Measurements from ENCODE around the gene KRT2.

KRT2 gene

GRCh38 chr12:52648012-52648550 lies 3.9 kb downstream of the KRT2 start:
- Histone ChIP-seq H3K79me2 (ENCODE audit: control insufficient read depth, insufficient read depth, low read length, poor library complexity) (no peaks in the 10 kb centered on the region), H3K79me1 (ENCODE audit: low read length) (no peaks in the 10 kb centered on the region), H3K4me1 (ENCODE audit: control insufficient read depth in 1 of 2, insufficient read depth in 2 of 2, low read length in 2 of 2) (no peaks in the 10 kb centered on the region), H3K9ac (ENCODE audit: low read length) (no peak overlapping the region), H3K27me3 (ENCODE audit: insufficient read depth, low read length) (no peaks in the 10 kb centered on the region), H4K12ac (ENCODE audit: low read depth, low read length) (no peak overlapping the region), H4K91ac (ENCODE audit: low read depth, low read length) (no peak overlapping the region), H3K27ac (ENCODE audit: low read depth, low read length) (no peak overlapping the region), H3K18ac (ENCODE audit: low read length) (no peak overlapping the region), H2BK5ac (ENCODE audit: low read depth, low read length, poor library complexity) (no peak overlapping the region), H4K8ac (ENCODE audit: low read depth, low read length) (no peak overlapping the region), H3K14ac (ENCODE audit: low read length) (no peak overlapping the region), H2BK120ac (ENCODE audit: insufficient read depth, low read length, poor library complexity) (no peak overlapping the region), H2BK12ac (ENCODE audit: low read length) (no peak overlapping the region), H2AK5ac (ENCODE audit: low read length) (no peak overlapping the region), H3K4me3 (ENCODE audit: low read depth, low read length) (no peak overlapping the region), H3K23ac (ENCODE audit: low read length) (no peak overlapping the region), H3K4me2 (ENCODE audit: low read length) (no peak overlapping the region), H3K36me3 (ENCODE audit: control insufficient read depth in 1 of 2, insufficient read depth in 2 of 2, low read length in 2 of 2) (no peaks in the 10 kb centered on the region), H3K4ac (ENCODE audit: low read depth, low read length) (no peak overlapping the region), H3K9me3 (ENCODE audit: insufficient read depth, low read depth, low read length) (peaks cover 2% of the 10 kb centered on the region), H2AFZ (ENCODE audit: insufficient read depth, low read length, poor library complexity) (no peak overlapping the region)
- no peak for DNase-seq
- no CpG with 5 or more reads among the region's 8 CpGs for WGBS (ENCODE audit: extremely low coverage, insufficient coverage, insufficient read length)

- peaks cover 2% of the 10 kb centered on the region for H3K9me3 ChIP-seq (ENCODE audit: insufficient read depth, low read depth, low read length)
- H2BK12ac ChIP-seq (ENCODE audit: low read length) = no peak overlapping the region
- H2BK5ac ChIP-seq (ENCODE audit: low read depth, low read length, poor library complexity) = no peak overlapping the region
- H3K4ac ChIP-seq (ENCODE audit: low read depth, low read length) = no peak overlapping the region
- no peaks in the 10 kb centered on the region for H3K27me3 ChIP-seq (ENCODE audit: insufficient read depth, low read length)
- H3K79me2 ChIP-seq (ENCODE audit: control insufficient read depth, insufficient read depth, low read length, poor library complexity) = no peaks in the 10 kb centered on the region
- H3K14ac ChIP-seq (ENCODE audit: low read length) = no peak overlapping the region
- no peak overlapping the region for H3K23ac ChIP-seq (ENCODE audit: low read length)
- no peak for DNase-seq
- no peak overlapping the region for H4K91ac ChIP-seq (ENCODE audit: low read depth, low read length)
- H2AK5ac ChIP-seq (ENCODE audit: low read length) = no peak overlapping the region
- no peak overlapping the region for H3K4me3 ChIP-seq (ENCODE audit: low read depth, low read length)
- no peaks in the 10 kb centered on the region for H3K4me1 ChIP-seq (ENCODE audit: control insufficient read depth in 1 of 2, insufficient read depth in 2 of 2, low read length in 2 of 2)
- no peak overlapping the region for H3K27ac ChIP-seq (ENCODE audit: low read depth, low read length)
- H2BK120ac ChIP-seq (ENCODE audit: insufficient read depth, low read length, poor library complexity) = no peak overlapping the region
- no peak overlapping the region for H3K4me2 ChIP-seq (ENCODE audit: low read length)
- H4K8ac ChIP-seq (ENCODE audit: low read depth, low read length) = no peak overlapping the region
- no peaks in the 10 kb centered on the region for H3K79me1 ChIP-seq (ENCODE audit: low read length)
- no CpG with 5 or more reads among the region's 9 CpGs for WGBS (ENCODE audit: extremely low coverage, insufficient coverage, insufficient read length)
- H3K9ac ChIP-seq (ENCODE audit: low read length) = no peak overlapping the region
- no peak overlapping the region for H2AFZ ChIP-seq (ENCODE audit: insufficient read depth, low read length, poor library complexity)
- H4K12ac ChIP-seq (ENCODE audit: low read depth, low read length) = no peak overlapping the region
- H3K18ac ChIP-seq (ENCODE audit: low read length) = no peak overlapping the region
- H3K36me3 ChIP-seq (ENCODE audit: control insufficient read depth in 1 of 2, insufficient read depth in 2 of 2, low read length in 2 of 2) = no peaks in the 10 kb centered on the region
Observed at GRCh38 chr12:52647601-52648000, 4.4 kb downstream of the KRT2 start.

DNA sequence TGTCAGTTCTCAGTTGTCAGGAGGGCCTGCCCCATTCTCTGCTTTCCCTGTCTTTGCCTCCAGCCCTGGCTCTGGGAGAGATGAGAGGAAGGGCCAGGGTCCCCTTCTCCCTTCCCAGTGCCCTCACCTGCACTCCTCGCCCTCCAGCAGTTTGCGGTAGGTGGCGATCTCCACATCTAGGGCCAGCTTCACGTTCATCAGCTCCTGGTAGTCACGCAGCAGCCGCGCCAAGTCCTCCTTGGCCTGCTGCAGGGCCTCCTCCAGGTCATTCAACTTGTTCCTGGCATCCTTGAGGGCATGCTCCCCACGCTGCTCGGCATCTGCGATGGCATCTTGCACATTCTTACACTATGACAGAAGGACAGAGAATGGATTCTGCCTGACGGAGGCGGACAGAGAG lies 5.4 kb downstream of the KRT2 start:
- H3K4me1 ChIP-seq (ENCODE audit: control insufficient read depth in 1 of 2, insufficient read depth in 2 of 2, low read length in 2 of 2) = no peaks in the 10 kb centered on the region
- no peak overlapping the region for H3K4ac ChIP-seq (ENCODE audit: low read depth, low read length)
- WGBS (ENCODE audit: extremely low coverage, insufficient coverage, insufficient read length) = no CpG with 5 or more reads among the region's 12 CpGs

GRCh38 chr12:52645982-52646381 lies 6.0 kb downstream of the KRT2 start:
- Histone ChIP-seq H2AK5ac (ENCODE audit: low read length) (no peak overlapping the region), H3K79me2 (ENCODE audit: control insufficient read depth, insufficient read depth, low read length, poor library complexity) (no peaks in the 10 kb centered on the region), H2BK5ac (ENCODE audit: low read depth, low read length, poor library complexity) (no peak overlapping the region), H3K4me1 (ENCODE audit: control insufficient read depth in 1 of 2, insufficient read depth in 2 of 2, low read length in 2 of 2) (no peaks in the 10 kb centered on the region), H2AFZ (ENCODE audit: insufficient read depth, low read length, poor library complexity) (no peak overlapping the region), H3K27ac (ENCODE audit: low read depth, low read length) (no peak overlapping the region), H3K4me2 (ENCODE audit: low read length) (no peak overlapping the region), H2BK120ac (ENCODE audit: insufficient read depth, low read length, poor library complexity) (no peak overlapping the region), H3K9me3 (ENCODE audit: insufficient read depth, low read depth, low read length) (no peaks in the 10 kb centered on the region), H4K12ac (ENCODE audit: low read depth, low read length) (no peak overlapping the region), H4K8ac (ENCODE audit: low read depth, low read length) (no peak overlapping the region), H2BK12ac (ENCODE audit: low read length) (no peak overlapping the region), H3K36me3 (ENCODE audit: control insufficient read depth in 1 of 2, insufficient read depth in 2 of 2, low read length in 2 of 2) (no peaks in the 10 kb centered on the region), H3K4me3 (ENCODE audit: low read depth, low read length) (no peak overlapping the region), H3K4ac (ENCODE audit: low read depth, low read length) (no peak overlapping the region), H3K23ac (ENCODE audit: low read length) (no peak overlapping the region), H3K27me3 (ENCODE audit: insufficient read depth, low read length) (no peaks in the 10 kb centered on the region), H3K9ac (ENCODE audit: low read length) (no peak overlapping the region), H4K91ac (ENCODE audit: low read depth, low read length) (no peak overlapping the region), H3K18ac (ENCODE audit: low read length) (no peak overlapping the region), H3K14ac (ENCODE audit: low read length) (no peak overlapping the region), H3K79me1 (ENCODE audit: low read length) (no peaks in the 10 kb centered on the region)
- no peak for DNase-seq
- WGBS (ENCODE audit: extremely low coverage, insufficient coverage, insufficient read length) = no CpG with 5 or more reads among the region's 4 CpGs

More for the DNA sequence above, 5.4 kb downstream of the KRT2 start:
- no peak overlapping the region for H2AK5ac ChIP-seq (ENCODE audit: low read length)
- H3K9me3 ChIP-seq (ENCODE audit: insufficient read depth, low read depth, low read length) = no peaks in the 10 kb centered on the region
- no peak overlapping the region for H3K4me2 ChIP-seq (ENCODE audit: low read length)
- H2BK120ac ChIP-seq (ENCODE audit: insufficient read depth, low read length, poor library complexity) = no peak overlapping the region
- H3K4me3 ChIP-seq (ENCODE audit: low read depth, low read length) = no peak overlapping the region
- H3K79me2 ChIP-seq (ENCODE audit: control insufficient read depth, insufficient read depth, low read length, poor library complexity) = no peaks in the 10 kb centered on the region
- no peak overlapping the region for H2BK5ac ChIP-seq (ENCODE audit: low read depth, low read length, poor library complexity)
- H4K12ac ChIP-seq (ENCODE audit: low read depth, low read length) = no peak overlapping the region
- H3K27me3 ChIP-seq (ENCODE audit: insufficient read depth, low read length) = no peaks in the 10 kb centered on the region
- DNase-seq = peak in 1 of 2 donors; percentile 13
- no peak overlapping the region for H2BK12ac ChIP-seq (ENCODE audit: low read length)
- H3K27ac ChIP-seq (ENCODE audit: low read depth, low read length) = no peak overlapping the region
- H3K9ac ChIP-seq (ENCODE audit: low read length) = no peak overlapping the region
- no peak overlapping the region for H4K8ac ChIP-seq (ENCODE audit: low read depth, low read length)
- H3K23ac ChIP-seq (ENCODE audit: low read length) = no peak overlapping the region
- no peak overlapping the region for H2AFZ ChIP-seq (ENCODE audit: insufficient read depth, low read length, poor library complexity)
- no peak overlapping the region for H4K91ac ChIP-seq (ENCODE audit: low read depth, low read length)
- H3K36me3 ChIP-seq (ENCODE audit: control insufficient read depth in 1 of 2, insufficient read depth in 2 of 2, low read length in 2 of 2) = no peaks in the 10 kb centered on the region
- H3K14ac ChIP-seq (ENCODE audit: low read length) = no peak overlapping the region
- H3K79me1 ChIP-seq (ENCODE audit: low read length) = no peaks in the 10 kb centered on the region
- H3K18ac ChIP-seq (ENCODE audit: low read length) = no peak overlapping the region
